ENCODE measurements around the gene TMEM163. TPM values are rescaled to one million over a fixed set of nuclear protein-coding genes. Genes with fewer than 3 reads are reported as not detected.

Gene TMEM163
- polyA plus RNA-seq, 3 donors from 2014 or later: 1.1 to 5.2 (median 2.8) TPM

- Mint-ChIP-seq H3K27me3 (ENCODE audit: low read depth in 3 of 3) (peaks cover 2 to 4% (median 2%) of the 10 kb centered on the region in 3 donors), H3K4me1 (peaks cover 64 to 67% of the 10 kb centered on the region in 2 donors), H3K4me3 (peak overlapping the region in 2 of 5 donors; percentile 5 to 11), H3K36me3 (no peaks in the 10 kb centered on the region), H3K27ac (peak overlapping the region in 4 of 6 donors; percentile 19 to 87 (median 58)), H3K9me3 (no peaks in the 10 kb centered on the region)
- no peak for DNase-seq
Observed at GRCh38 chr2:134677856-134678756, 40.7 kb downstream of the TMEM163 start.

- DNase-seq: peak; percentile 25 to 42 (median 37)
- Mint-ChIP-seq H3K4me1 (peaks cover 75% of the 10 kb centered on the region in 2 donors), H3K4me3 (peak overlapping the region; percentile 52 to 81 (median 64)), H3K27me3 (ENCODE audit: low read depth in 3 of 3) (peaks cover 2 to 4% (median 2%) of the 10 kb centered on the region in 3 donors), H3K36me3 (no peaks in the 10 kb centered on the region), H3K9me3 (no peaks in the 10 kb centered on the region), H3K27ac (peak overlapping the region; percentile 62 to 93 (median 86))
Observed at GRCh38 chr2:134676960-134677359, 41.8 kb downstream of the TMEM163 start.

GRCh38 chr2:134675314-134675713 lies 43.5 kb downstream of the TMEM163 start:
- Mint-ChIP-seq H3K4me3 (peak overlapping the region in 1 of 5 donors; percentile 33), H3K27me3 (ENCODE audit: low read depth in 3 of 3) (peaks cover 4 to 8% (median 6%) of the 10 kb centered on the region in 3 donors), H3K27ac (peak overlapping the region in 2 of 6 donors; percentile 15 to 19), H3K9me3 (no peaks in the 10 kb centered on the region), H3K36me3 (no peaks in the 10 kb centered on the region), H3K4me1 (peaks cover 76 to 78% of the 10 kb centered on the region in 2 donors)
- no peak for DNase-seq

- H3K27ac Mint-ChIP-seq: peak overlapping the region in 3 of 6 donors; percentile 24 to 63 (median 43)
- no peak overlapping the region for H3K4me3 Mint-ChIP-seq
- no peaks in the 10 kb centered on the region for H3K36me3 Mint-ChIP-seq
- no peak for DNase-seq
- no peaks in the 10 kb centered on the region for H3K9me3 Mint-ChIP-seq
- peaks cover 78% of the 10 kb centered on the region in 2 donors for H3K4me1 Mint-ChIP-seq
- peaks cover 9 to 12% (median 10%) of the 10 kb centered on the region in 3 donors for H3K27me3 Mint-ChIP-seq (ENCODE audit: low read depth in 3 of 3)
Observed at GRCh38 chr2:134674687-134675086, 44.1 kb downstream of the TMEM163 start.

GRCh38 chr2:134671513-134671912 lies 47.3 kb downstream of the TMEM163 start:
- Mint-ChIP-seq H3K36me3 (no peaks in the 10 kb centered on the region), H3K4me3 (peak overlapping the region; percentile 50 to 74 (median 73)), H3K27me3 (ENCODE audit: low read depth in 3 of 3) (peaks cover 11 to 24% (median 12%) of the 10 kb centered on the region in 3 donors), H3K4me1 (peaks cover 78 to 79% of the 10 kb centered on the region in 2 donors), H3K27ac (peak overlapping the region; percentile 90 to 99 (median 93)), H3K9me3 (no peaks in the 10 kb centered on the region)
- DNase-seq: peak; percentile 29 to 47 (median 45)

GRCh38 chr2:134670955-134671354 lies 47.8 kb downstream of the TMEM163 start:
- Mint-ChIP-seq H3K4me1 (peaks cover 80 to 82% of the 10 kb centered on the region in 2 donors), H3K9me3 (no peaks in the 10 kb centered on the region), H3K27me3 (ENCODE audit: low read depth in 3 of 3) (peaks cover 11 to 24% (median 14%) of the 10 kb centered on the region in 3 donors), H3K36me3 (no peaks in the 10 kb centered on the region), H3K27ac (peak overlapping the region; percentile 90 to 99 (median 93)), H3K4me3 (peak overlapping the region; percentile 42 to 74 (median 73))
- peak in 1 of 3 donors; percentile 15 for DNase-seq

GRCh38 chr2:134669731-134670669 lies 48.8 kb downstream of the TMEM163 start:
- H3K27me3 Mint-ChIP-seq (ENCODE audit: low read depth in 3 of 3): peaks cover 11 to 27% (median 14%) of the 10 kb centered on the region in 3 donors
- H3K4me3 Mint-ChIP-seq: peak overlapping the region; percentile 42 to 74 (median 73)
- no peaks in the 10 kb centered on the region for H3K36me3 Mint-ChIP-seq
- peak; percentile 85 to 91 (median 88) for DNase-seq
- peaks cover 85 to 89% of the 10 kb centered on the region in 2 donors for H3K4me1 Mint-ChIP-seq
- peak overlapping the region; percentile 90 to 99 (median 93) for H3K27ac Mint-ChIP-seq
- no peaks in the 10 kb centered on the region for H3K9me3 Mint-ChIP-seq

- Mint-ChIP-seq H3K4me3 (peak overlapping the region; percentile 42 to 74 (median 73)), H3K9me3 (no peaks in the 10 kb centered on the region), H3K36me3 (no peaks in the 10 kb centered on the region), H3K4me1 (peaks cover 96 to 97% of the 10 kb centered on the region in 2 donors), H3K27ac (peak overlapping the region; percentile 90 to 99 (median 93)), H3K27me3 (ENCODE audit: low read depth in 3 of 3) (peaks cover 11 to 25% (median 13%) of the 10 kb centered on the region in 3 donors)
- DNase-seq: peak; percentile 80 to 89 (median 88)
Observed at GRCh38 chr2:134668821-134669220, 50.0 kb downstream of the TMEM163 start.

- Mint-ChIP-seq H3K36me3 (no peaks in the 10 kb centered on the region), H3K4me1 (peaks cover 86 to 87% of the 10 kb centered on the region in 2 donors), H3K27me3 (ENCODE audit: low read depth in 3 of 3) (peaks cover 11 to 25% (median 13%) of the 10 kb centered on the region in 3 donors), H3K27ac (peak overlapping the region; percentile 90 to 99 (median 93)), H3K4me3 (peak overlapping the region; percentile 42 to 75 (median 73)), H3K9me3 (no peaks in the 10 kb centered on the region)
- no peak for DNase-seq
Observed at GRCh38 chr2:134667541-134667940, 51.3 kb downstream of the TMEM163 start.

GRCh38 chr2:134667081-134667480 lies 51.7 kb downstream of the TMEM163 start:
- peak overlapping the region; percentile 90 to 99 (median 93) for H3K27ac Mint-ChIP-seq
- H3K27me3 Mint-ChIP-seq (ENCODE audit: low read depth in 3 of 3): peaks cover 11 to 25% (median 13%) of the 10 kb centered on the region in 3 donors
- H3K4me1 Mint-ChIP-seq: peaks cover 82% of the 10 kb centered on the region in 2 donors
- H3K4me3 Mint-ChIP-seq: peak overlapping the region; percentile 42 to 75 (median 73)
- H3K9me3 Mint-ChIP-seq: no peaks in the 10 kb centered on the region
- DNase-seq: peak in 1 of 3 donors; percentile 11
- no peaks in the 10 kb centered on the region for H3K36me3 Mint-ChIP-seq

- Mint-ChIP-seq H3K36me3 (no peaks in the 10 kb centered on the region), H3K4me3 (peak overlapping the region; percentile 2 to 75 (median 73)), H3K9me3 (no peaks in the 10 kb centered on the region), H3K27me3 (ENCODE audit: low read depth in 3 of 3) (peaks cover 7 to 25% (median 10%) of the 10 kb centered on the region in 3 donors), H3K4me1 (peaks cover 73 to 75% of the 10 kb centered on the region in 2 donors), H3K27ac (peak overlapping the region; percentile 90 to 99 (median 93))
- DNase-seq: no peak
Observed at GRCh38 chr2:134665727-134666506, 52.9 kb downstream of the TMEM163 start.

Measured in immature natural killer cell (primary cell).